Measurements from ENCODE around the gene ADORA3.

Gene ADORA3

GRCh38 chr1:111515291-111516004 lies 12.0 kb upstream of the ADORA3 start:
- H3K4me1 Mint-ChIP-seq, result peaks cover 70% of the 10 kb centered on the region
- H3K36me3 Mint-ChIP-seq (ENCODE audit: low read depth), result no peaks in the 10 kb centered on the region
- H3K27ac Mint-ChIP-seq, result peak overlapping the region; percentile 70
- ATAC-seq (peak; percentile 21), DNase-seq (peak; percentile 61)
- peak overlapping the region; percentile 63 for H3K4me3 Mint-ChIP-seq
- H3K9me3 Mint-ChIP-seq, result no peaks in the 10 kb centered on the region
- no peaks in the 10 kb centered on the region for H3K27me3 Mint-ChIP-seq

GRCh38 chr1:111513410-111514020 lies 10.1 kb upstream of the ADORA3 start:
- no peaks in the 10 kb centered on the region for H3K9me3 Mint-ChIP-seq
- ATAC-seq (peak; percentile 31), DNase-seq (no peak)
- H3K27me3 Mint-ChIP-seq, result no peaks in the 10 kb centered on the region
- H3K27ac Mint-ChIP-seq, result peak overlapping the region; percentile 52
- H3K36me3 Mint-ChIP-seq (ENCODE audit: low read depth), result no peaks in the 10 kb centered on the region
- H3K4me3 Mint-ChIP-seq, result no peak overlapping the region
- peaks cover 76% of the 10 kb centered on the region for H3K4me1 Mint-ChIP-seq

GRCh38 chr1:111512931-111513330 lies 9.5 kb upstream of the ADORA3 start:
- H3K9me3 Mint-ChIP-seq, result no peaks in the 10 kb centered on the region
- no peak overlapping the region for H3K4me3 Mint-ChIP-seq
- H3K27ac Mint-ChIP-seq, result no peak overlapping the region
- no peak for DNase-seq
- H3K36me3 Mint-ChIP-seq (ENCODE audit: low read depth), result no peaks in the 10 kb centered on the region
- ATAC-seq, result no peak
- no peaks in the 10 kb centered on the region for H3K27me3 Mint-ChIP-seq
- H3K4me1 Mint-ChIP-seq, result peaks cover 76% of the 10 kb centered on the region

- no peak overlapping the region for H3K4me3 Mint-ChIP-seq
- H3K9me3 Mint-ChIP-seq, result no peaks in the 10 kb centered on the region
- no peaks in the 10 kb centered on the region for H3K36me3 Mint-ChIP-seq (ENCODE audit: low read depth)
- ATAC-seq (no peak), DNase-seq (no peak)
- peaks cover 76% of the 10 kb centered on the region for H3K4me1 Mint-ChIP-seq
- H3K27ac Mint-ChIP-seq, result no peak overlapping the region
- H3K27me3 Mint-ChIP-seq, result no peaks in the 10 kb centered on the region
Observed at GRCh38 chr1:111512132-111512889, 8.9 kb upstream of the ADORA3 start.

GRCh38 chr1:111511370-111511769 lies 7.9 kb upstream of the ADORA3 start:
- no peak overlapping the region for H3K27ac Mint-ChIP-seq
- H3K4me3 Mint-ChIP-seq, result no peak overlapping the region
- ATAC-seq (no peak), DNase-seq (no peak)
- no peaks in the 10 kb centered on the region for H3K9me3 Mint-ChIP-seq
- no peaks in the 10 kb centered on the region for H3K27me3 Mint-ChIP-seq
- peaks cover 73% of the 10 kb centered on the region for H3K4me1 Mint-ChIP-seq
- no peaks in the 10 kb centered on the region for H3K36me3 Mint-ChIP-seq (ENCODE audit: low read depth)

GRCh38 chr1:111509997-111510375 lies 6.6 kb upstream of the ADORA3 start:
- DNase-seq (no peak), ATAC-seq (no peak)
- no peaks in the 10 kb centered on the region for H3K36me3 Mint-ChIP-seq (ENCODE audit: low read depth)
- no peak overlapping the region for H3K27ac Mint-ChIP-seq
- peaks cover 74% of the 10 kb centered on the region for H3K4me1 Mint-ChIP-seq
- no peaks in the 10 kb centered on the region for H3K27me3 Mint-ChIP-seq
- H3K4me3 Mint-ChIP-seq, result no peak overlapping the region
- no peaks in the 10 kb centered on the region for H3K9me3 Mint-ChIP-seq

- Mint-ChIP-seq H3K4me1 (peaks cover 71% of the 10 kb centered on the region), H3K4me3 (peak overlapping the region; percentile 73), H3K9me3 (no peaks in the 10 kb centered on the region), H3K27me3 (no peaks in the 10 kb centered on the region), H3K36me3 (ENCODE audit: low read depth) (no peaks in the 10 kb centered on the region), H3K27ac (peak overlapping the region; percentile 92)
- DNase-seq (peak; percentile 68), ATAC-seq (peak; percentile 78)
Observed at GRCh38 chr1:111507411-111508201, 4.2 kb upstream of the ADORA3 start.

- DNase-seq (no peak), ATAC-seq (no peak)
- H3K4me1 Mint-ChIP-seq, result peaks cover 64% of the 10 kb centered on the region
- no peaks in the 10 kb centered on the region for H3K36me3 Mint-ChIP-seq (ENCODE audit: low read depth)
- H3K27ac Mint-ChIP-seq, result peak overlapping the region; percentile 47
- no peak overlapping the region for H3K4me3 Mint-ChIP-seq
- H3K9me3 Mint-ChIP-seq, result no peaks in the 10 kb centered on the region
- no peaks in the 10 kb centered on the region for H3K27me3 Mint-ChIP-seq
Observed at GRCh38 chr1:111506561-111506960, 3.1 kb upstream of the ADORA3 start.

- Mint-ChIP-seq H3K36me3 (ENCODE audit: low read depth) (no peaks in the 10 kb centered on the region), H3K4me3 (no peak overlapping the region), H3K9me3 (no peaks in the 10 kb centered on the region), H3K4me1 (peaks cover 64% of the 10 kb centered on the region), H3K27me3 (no peaks in the 10 kb centered on the region), H3K27ac (peak overlapping the region; percentile 47)
- no peak for DNase-seq
- no peak for ATAC-seq
Observed at GRCh38 chr1:111505641-111506119, 2.2 kb upstream of the ADORA3 start.

- peaks cover 57% of the 10 kb centered on the region for H3K4me1 Mint-ChIP-seq
- no peak for ATAC-seq
- H3K36me3 Mint-ChIP-seq (ENCODE audit: low read depth), result no peaks in the 10 kb centered on the region
- H3K27me3 Mint-ChIP-seq, result no peaks in the 10 kb centered on the region
- no peak overlapping the region for H3K4me3 Mint-ChIP-seq
- H3K9me3 Mint-ChIP-seq, result no peaks in the 10 kb centered on the region
- no peak overlapping the region for H3K27ac Mint-ChIP-seq
- DNase-seq, result no peak
Observed at GRCh38 chr1:111504097-111504496, 664 bp upstream of the ADORA3 start.

GRCh38 chr1:111501645-111502044 lies 1.8 kb downstream of the ADORA3 start:
- Mint-ChIP-seq H3K27me3 (no peaks in the 10 kb centered on the region), H3K4me3 (no peak overlapping the region), H3K4me1 (peaks cover 56% of the 10 kb centered on the region), H3K9me3 (peaks cover 14% of the 10 kb centered on the region), H3K27ac (no peak overlapping the region), H3K36me3 (ENCODE audit: low read depth) (peaks cover 2% of the 10 kb centered on the region)
- ATAC-seq, result no peak
- DNase-seq, result no peak

- Mint-ChIP-seq H3K9me3 (peaks cover 20% of the 10 kb centered on the region), H3K27ac (no peak overlapping the region), H3K4me1 (peaks cover 42% of the 10 kb centered on the region), H3K27me3 (no peaks in the 10 kb centered on the region), H3K36me3 (ENCODE audit: low read depth) (peaks cover 5% of the 10 kb centered on the region), H3K4me3 (no peak overlapping the region)
- DNase-seq, result no peak
- no peak for ATAC-seq
Observed at GRCh38 chr1:111499026-111499785, 4.2 kb downstream of the ADORA3 start.

GRCh38 chr1:111497592-111497991 lies 5.8 kb downstream of the ADORA3 start:
- Mint-ChIP-seq H3K4me1 (peaks cover 28% of the 10 kb centered on the region), H3K9me3 (peaks cover 20% of the 10 kb centered on the region), H3K27ac (peak overlapping the region; percentile 65), H3K27me3 (no peaks in the 10 kb centered on the region), H3K36me3 (ENCODE audit: low read depth) (peaks cover 5% of the 10 kb centered on the region), H3K4me3 (peak overlapping the region; percentile 30)
- DNase-seq (no peak), ATAC-seq (no peak)

- Mint-ChIP-seq H3K36me3 (ENCODE audit: low read depth) (peaks cover 5% of the 10 kb centered on the region), H3K27me3 (no peaks in the 10 kb centered on the region), H3K9me3 (peaks cover 20% of the 10 kb centered on the region), H3K27ac (peak overlapping the region; percentile 65), H3K4me1 (peaks cover 36% of the 10 kb centered on the region), H3K4me3 (peak overlapping the region; percentile 22)
- DNase-seq (no peak), ATAC-seq (peak; percentile 77)
Observed at GRCh38 chr1:111496398-111496797, 7.0 kb downstream of the ADORA3 start.
